ENCODE measurements around the gene MCCC2.
"Not testable (repeated sequence)": the region's sequence is repeated elsewhere in the genome, so short reads cannot be mapped to it uniquely, and the experiment has no call there.

MCCC2 gene

GRCh38 chr5:71601222-71602026 lies 14.3 kb downstream of the MCCC2 start:
- H3K4me3 ChIP-seq (ENCODE audit: low read depth in 1 of 2, low read length in 2 of 2) = no peak overlapping the region
- no peaks in the 10 kb centered on the region for H3K27me3 ChIP-seq (ENCODE audit: low read depth, low read length)
- no peaks in the 10 kb centered on the region for H3K9me3 ChIP-seq (ENCODE audit: control insufficient read depth in 1 of 2, low read length in 2 of 2)
- H3K27ac ChIP-seq (ENCODE audit: low read length) = peak overlapping the region; percentile 3
- H3K36me3 ChIP-seq (ENCODE audit: control insufficient read depth in 1 of 2, insufficient read depth in 2 of 2, low read length in 2 of 2) = peaks cover 29 to 58% of the 10 kb centered on the region in 2 donors
- no peaks in the 10 kb centered on the region for H3K4me1 ChIP-seq (ENCODE audit: control insufficient read depth in 1 of 2, insufficient read depth in 2 of 2, low read length in 2 of 2)

DNA sequence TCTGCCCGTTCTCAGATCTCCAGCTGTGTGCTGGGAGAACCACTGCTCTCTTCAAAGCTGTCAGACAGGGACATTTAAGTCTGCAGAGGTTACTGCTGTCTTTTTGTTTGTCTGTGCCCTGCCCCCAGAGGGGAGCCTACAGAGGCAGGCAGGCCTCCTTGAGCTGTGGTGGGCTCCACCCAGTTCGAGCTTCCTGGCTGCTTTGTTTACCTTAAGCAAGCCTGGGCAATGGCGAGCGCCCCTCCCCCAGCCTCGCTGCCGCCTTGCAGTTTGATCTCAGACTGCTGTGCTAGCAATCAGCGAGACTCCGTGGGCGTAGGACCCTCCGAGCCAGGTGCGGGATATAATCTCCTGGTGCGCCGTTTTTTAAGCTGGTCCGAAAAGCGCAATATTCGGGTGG lies 22.8 kb downstream of the MCCC2 start:
- H3K9me3 ChIP-seq (ENCODE audit: control insufficient read depth in 1 of 2, low read length in 2 of 2); H3K36me3 ChIP-seq (ENCODE audit: control insufficient read depth in 1 of 2, insufficient read depth in 2 of 2, low read length in 2 of 2); H3K4me1 ChIP-seq (ENCODE audit: control insufficient read depth in 1 of 2, insufficient read depth in 2 of 2, low read length in 2 of 2); H3K27ac ChIP-seq (ENCODE audit: low read length); H3K27me3 ChIP-seq (ENCODE audit: low read depth, low read length); H3K4me3 ChIP-seq (ENCODE audit: low read depth in 1 of 2, low read length in 2 of 2): not testable (repeated sequence)

DNA sequence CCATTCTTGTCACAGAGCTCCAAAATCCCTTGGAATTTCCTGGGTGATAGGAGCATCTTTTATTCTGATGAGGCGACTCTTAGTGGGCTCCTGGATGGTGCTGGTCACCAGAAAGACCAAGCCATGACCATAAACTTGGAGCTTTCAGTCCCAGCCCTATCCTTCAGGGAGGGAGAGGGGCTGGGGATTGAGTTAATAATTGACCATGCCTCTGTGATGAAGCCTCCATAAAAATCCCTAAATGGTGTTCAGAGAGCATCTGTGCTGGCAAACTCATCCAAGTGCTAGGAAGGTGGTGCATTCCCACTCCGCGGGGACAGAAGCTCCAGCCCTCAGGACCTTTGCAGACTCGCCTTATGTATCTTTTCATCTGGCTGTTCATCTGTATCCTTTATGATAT lies 28.7 kb downstream of the MCCC2 start:
- H3K27me3 ChIP-seq (ENCODE audit: low read depth, low read length) = no peaks in the 10 kb centered on the region
- H3K9me3 ChIP-seq (ENCODE audit: control insufficient read depth in 1 of 2, low read length in 2 of 2) = no peaks in the 10 kb centered on the region
- H3K4me3 ChIP-seq (ENCODE audit: low read depth in 1 of 2, low read length in 2 of 2) = no peak overlapping the region
- no peaks in the 10 kb centered on the region for H3K4me1 ChIP-seq (ENCODE audit: control insufficient read depth in 1 of 2, insufficient read depth in 2 of 2, low read length in 2 of 2)
- H3K36me3 ChIP-seq (ENCODE audit: control insufficient read depth in 1 of 2, insufficient read depth in 2 of 2, low read length in 2 of 2) = peaks cover 15 to 22% of the 10 kb centered on the region in 2 donors
- no peak overlapping the region for H3K27ac ChIP-seq (ENCODE audit: low read length)

GRCh38 chr5:71620630-71621029 lies 33.5 kb downstream of the MCCC2 start:
- Histone ChIP-seq H3K4me3 (ENCODE audit: low read depth in 1 of 2, low read length in 2 of 2) (no peak overlapping the region), H3K27ac (ENCODE audit: low read length) (no peak overlapping the region), H3K4me1 (ENCODE audit: control insufficient read depth in 1 of 2, insufficient read depth in 2 of 2, low read length in 2 of 2) (no peaks in the 10 kb centered on the region), H3K9me3 (ENCODE audit: control insufficient read depth in 1 of 2, low read length in 2 of 2) (no peaks in the 10 kb centered on the region), H3K36me3 (ENCODE audit: control insufficient read depth in 1 of 2, insufficient read depth in 2 of 2, low read length in 2 of 2) (peaks cover 18 to 29% of the 10 kb centered on the region in 2 donors), H3K27me3 (ENCODE audit: low read depth, low read length) (no peaks in the 10 kb centered on the region)

DNA sequence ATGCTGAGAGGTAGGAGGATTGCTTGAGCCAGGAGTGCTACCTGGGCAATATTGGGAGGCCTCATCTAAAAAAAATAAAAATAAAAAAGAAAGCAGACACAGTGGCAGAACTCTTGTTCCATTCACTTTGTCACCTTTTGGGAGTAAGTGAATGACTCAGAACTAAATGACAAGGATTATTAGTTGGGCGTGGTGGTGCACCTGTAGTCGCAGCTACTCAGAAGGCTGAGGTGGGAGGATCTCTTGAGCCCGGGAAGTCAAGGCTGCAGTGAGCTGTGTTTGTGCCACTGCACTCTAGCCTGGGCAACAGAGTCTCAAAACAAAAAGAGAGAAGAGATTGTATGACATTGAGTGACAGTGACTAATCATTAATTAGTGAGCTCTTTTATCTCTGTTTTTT lies 34.1 kb downstream of the MCCC2 start:
- peaks cover 15 to 22% of the 10 kb centered on the region in 2 donors for H3K36me3 ChIP-seq (ENCODE audit: control insufficient read depth in 1 of 2, insufficient read depth in 2 of 2, low read length in 2 of 2)
- no peaks in the 10 kb centered on the region for H3K9me3 ChIP-seq (ENCODE audit: control insufficient read depth in 1 of 2, low read length in 2 of 2)
- H3K4me3 ChIP-seq (ENCODE audit: low read depth in 1 of 2, low read length in 2 of 2) = no peak overlapping the region
- no peaks in the 10 kb centered on the region for H3K4me1 ChIP-seq (ENCODE audit: control insufficient read depth in 1 of 2, insufficient read depth in 2 of 2, low read length in 2 of 2)
- H3K27me3 ChIP-seq (ENCODE audit: low read depth, low read length) = no peaks in the 10 kb centered on the region
- H3K27ac ChIP-seq (ENCODE audit: low read length) = no peak overlapping the region

GRCh38 chr5:71621741-71622140 lies 34.6 kb downstream of the MCCC2 start:
- no peaks in the 10 kb centered on the region for H3K27me3 ChIP-seq (ENCODE audit: low read depth, low read length)
- H3K36me3 ChIP-seq (ENCODE audit: control insufficient read depth in 1 of 2, insufficient read depth in 2 of 2, low read length in 2 of 2) = peaks cover 10 to 18% of the 10 kb centered on the region in 2 donors
- H3K4me1 ChIP-seq (ENCODE audit: control insufficient read depth in 1 of 2, insufficient read depth in 2 of 2, low read length in 2 of 2) = no peaks in the 10 kb centered on the region
- H3K9me3 ChIP-seq (ENCODE audit: control insufficient read depth in 1 of 2, low read length in 2 of 2) = no peaks in the 10 kb centered on the region
- no peak overlapping the region for H3K27ac ChIP-seq (ENCODE audit: low read length)
- no peak overlapping the region for H3K4me3 ChIP-seq (ENCODE audit: low read depth in 1 of 2, low read length in 2 of 2)

DNA sequence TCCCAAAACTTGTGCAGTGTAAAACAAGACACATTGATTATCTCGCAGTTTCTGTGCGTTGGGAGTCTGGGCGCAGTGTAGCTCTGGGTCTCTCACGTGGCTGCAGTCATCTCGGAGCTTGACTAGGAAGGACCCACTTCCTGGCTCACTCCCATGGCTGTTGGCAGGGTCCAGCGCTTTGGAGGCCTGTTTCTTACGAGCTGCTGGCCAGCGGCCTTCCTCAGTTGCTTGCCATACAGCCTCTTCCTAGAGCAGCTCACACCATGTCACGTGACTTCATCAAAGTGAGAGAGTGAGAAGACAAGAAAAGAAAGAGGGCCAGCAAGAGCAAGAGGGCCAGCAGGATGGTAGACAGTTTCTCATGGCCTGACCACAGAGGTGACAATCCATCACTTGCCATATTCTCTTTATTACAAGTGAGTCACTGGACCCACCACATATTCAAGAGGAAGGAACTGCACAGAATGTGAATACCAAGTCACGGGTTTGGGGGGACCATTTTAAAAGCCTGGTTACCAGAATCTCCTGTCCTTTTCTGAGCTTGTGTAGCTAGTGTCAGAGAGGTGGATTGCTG lies 36.2 kb downstream of the MCCC2 start:
- Histone ChIP-seq H3K4me3 (ENCODE audit: low read depth in 1 of 2, low read length in 2 of 2) (no peak overlapping the region), H3K4me1 (ENCODE audit: control insufficient read depth in 1 of 2, insufficient read depth in 2 of 2, low read length in 2 of 2) (no peaks in the 10 kb centered on the region), H3K27me3 (ENCODE audit: low read depth, low read length) (no peaks in the 10 kb centered on the region), H3K27ac (ENCODE audit: low read length) (no peak overlapping the region), H3K9me3 (ENCODE audit: control insufficient read depth in 1 of 2, low read length in 2 of 2) (no peaks in the 10 kb centered on the region), H3K36me3 (ENCODE audit: control insufficient read depth in 1 of 2, insufficient read depth in 2 of 2, low read length in 2 of 2) (peaks cover 7 to 20% of the 10 kb centered on the region in 2 donors)

DNA sequence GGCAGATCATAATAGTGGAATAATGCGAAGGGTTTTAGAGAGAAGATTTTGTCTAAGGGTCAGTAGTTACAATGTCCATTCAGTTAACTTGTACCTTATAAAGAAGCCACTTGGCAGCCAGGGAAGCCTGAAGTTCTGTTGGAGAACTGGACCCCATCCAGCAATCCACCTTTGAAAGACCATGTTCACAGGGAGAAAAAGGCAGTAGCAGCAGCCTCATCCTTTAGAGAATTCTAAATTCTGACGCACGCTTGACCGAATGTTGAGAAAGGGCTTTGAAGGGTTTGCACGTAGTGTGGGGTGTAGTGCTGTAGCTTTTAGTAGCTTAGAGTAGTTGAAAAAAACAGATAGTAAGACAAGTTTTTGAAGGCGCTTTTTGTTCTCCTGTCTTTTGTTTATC lies 42.8 kb downstream of the MCCC2 start:
- Histone ChIP-seq H3K9me3 (ENCODE audit: control insufficient read depth in 1 of 2, low read length in 2 of 2) (no peaks in the 10 kb centered on the region), H3K36me3 (ENCODE audit: control insufficient read depth in 1 of 2, insufficient read depth in 2 of 2, low read length in 2 of 2) (peaks cover 18 to 22% of the 10 kb centered on the region in 2 donors), H3K4me3 (ENCODE audit: low read depth in 1 of 2, low read length in 2 of 2) (no peak overlapping the region), H3K27ac (ENCODE audit: low read length) (no peak overlapping the region), H3K4me1 (ENCODE audit: control insufficient read depth in 1 of 2, insufficient read depth in 2 of 2, low read length in 2 of 2) (no peaks in the 10 kb centered on the region), H3K27me3 (ENCODE audit: low read depth, low read length) (no peaks in the 10 kb centered on the region)

GRCh38 chr5:71631070-71631469 lies 43.9 kb downstream of the MCCC2 start:
- no peaks in the 10 kb centered on the region for H3K27me3 ChIP-seq (ENCODE audit: low read depth, low read length)
- H3K4me1 ChIP-seq (ENCODE audit: control insufficient read depth in 1 of 2, insufficient read depth in 2 of 2, low read length in 2 of 2) = no peaks in the 10 kb centered on the region
- H3K27ac ChIP-seq (ENCODE audit: low read length) = no peak overlapping the region
- H3K9me3 ChIP-seq (ENCODE audit: control insufficient read depth in 1 of 2, low read length in 2 of 2) = no peaks in the 10 kb centered on the region
- peaks cover 19 to 27% of the 10 kb centered on the region in 2 donors for H3K36me3 ChIP-seq (ENCODE audit: control insufficient read depth in 1 of 2, insufficient read depth in 2 of 2, low read length in 2 of 2)
- H3K4me3 ChIP-seq (ENCODE audit: low read depth in 1 of 2, low read length in 2 of 2) = no peak overlapping the region

DNA sequence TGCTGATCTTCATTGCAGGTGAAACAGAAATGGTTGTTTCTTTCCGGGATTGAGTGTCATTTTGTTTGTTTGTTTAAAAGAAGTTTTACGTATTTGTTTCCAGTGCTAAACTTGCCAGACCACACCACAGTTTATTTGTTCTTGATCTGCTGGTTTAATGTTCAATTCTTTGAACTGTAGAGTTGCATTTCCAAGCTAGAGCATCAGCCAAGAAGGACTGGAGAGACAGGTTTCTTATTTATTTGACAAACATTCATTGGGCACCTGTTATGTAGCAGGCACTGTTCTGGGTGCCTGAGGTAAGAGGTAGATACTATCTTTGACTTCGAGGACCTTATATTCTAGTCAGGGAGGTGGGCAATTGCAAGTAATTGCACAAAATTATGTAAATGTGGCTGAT lies 45.0 kb downstream of the MCCC2 start:
- peaks cover 19 to 22% of the 10 kb centered on the region in 2 donors for H3K36me3 ChIP-seq (ENCODE audit: control insufficient read depth in 1 of 2, insufficient read depth in 2 of 2, low read length in 2 of 2)
- no peaks in the 10 kb centered on the region for H3K9me3 ChIP-seq (ENCODE audit: control insufficient read depth in 1 of 2, low read length in 2 of 2)
- no peaks in the 10 kb centered on the region for H3K27me3 ChIP-seq (ENCODE audit: low read depth, low read length)
- no peak overlapping the region for H3K4me3 ChIP-seq (ENCODE audit: low read depth in 1 of 2, low read length in 2 of 2)
- H3K4me1 ChIP-seq (ENCODE audit: control insufficient read depth in 1 of 2, insufficient read depth in 2 of 2, low read length in 2 of 2) = no peaks in the 10 kb centered on the region
- no peak overlapping the region for H3K27ac ChIP-seq (ENCODE audit: low read length)

GRCh38 chr5:71633255-71634155 lies 46.4 kb downstream of the MCCC2 start:
- H3K36me3 ChIP-seq (ENCODE audit: control insufficient read depth in 1 of 2, insufficient read depth in 2 of 2, low read length in 2 of 2) = peaks cover 19 to 23% of the 10 kb centered on the region in 2 donors
- H3K27ac ChIP-seq (ENCODE audit: low read length) = no peak overlapping the region
- no peak overlapping the region for H3K4me3 ChIP-seq (ENCODE audit: low read depth in 1 of 2, low read length in 2 of 2)
- no peaks in the 10 kb centered on the region for H3K27me3 ChIP-seq (ENCODE audit: low read depth, low read length)
- H3K4me1 ChIP-seq (ENCODE audit: control insufficient read depth in 1 of 2, insufficient read depth in 2 of 2, low read length in 2 of 2) = no peaks in the 10 kb centered on the region
- H3K9me3 ChIP-seq (ENCODE audit: control insufficient read depth in 1 of 2, low read length in 2 of 2) = no peaks in the 10 kb centered on the region
